Adrenal gland (tissue), 5 donors: ENCODE measurements around the gene KRCC1.

Source experiments
- POLR2A ChIP-seq, 2 donors: fragments of 450-650 bp; IDR thresholded peaks; one replicate each; pipeline ENCODE4 v1.6.1; 2017; ENCODE audit warnings: antibody characterized with exemption in 2 of 2, mild to moderate bottlenecking in 2 of 2, moderate library complexity in 1 of 2
- TF ChIP-seq, protein P1 (sequence below), 6 experiments: fragments of 450-650 bp in 4 of 6; fragments of 200-600 bp in 2 of 6; sonication (generic) in 1 of 6; IDR thresholded peaks; 1 replicate in 5 of 6; 2 replicates in 1 of 6; pipeline versions ENCODE4 v1.5.1 to v1.8.0; 2016 to 2021; ENCODE audit warnings: antibody characterized with exemption in 6 of 6, mild to moderate bottlenecking in 2 of 6, moderate library complexity in 1 of 6
- donor health status: DM: no; HTN: no; CAD: no.

DNA sequence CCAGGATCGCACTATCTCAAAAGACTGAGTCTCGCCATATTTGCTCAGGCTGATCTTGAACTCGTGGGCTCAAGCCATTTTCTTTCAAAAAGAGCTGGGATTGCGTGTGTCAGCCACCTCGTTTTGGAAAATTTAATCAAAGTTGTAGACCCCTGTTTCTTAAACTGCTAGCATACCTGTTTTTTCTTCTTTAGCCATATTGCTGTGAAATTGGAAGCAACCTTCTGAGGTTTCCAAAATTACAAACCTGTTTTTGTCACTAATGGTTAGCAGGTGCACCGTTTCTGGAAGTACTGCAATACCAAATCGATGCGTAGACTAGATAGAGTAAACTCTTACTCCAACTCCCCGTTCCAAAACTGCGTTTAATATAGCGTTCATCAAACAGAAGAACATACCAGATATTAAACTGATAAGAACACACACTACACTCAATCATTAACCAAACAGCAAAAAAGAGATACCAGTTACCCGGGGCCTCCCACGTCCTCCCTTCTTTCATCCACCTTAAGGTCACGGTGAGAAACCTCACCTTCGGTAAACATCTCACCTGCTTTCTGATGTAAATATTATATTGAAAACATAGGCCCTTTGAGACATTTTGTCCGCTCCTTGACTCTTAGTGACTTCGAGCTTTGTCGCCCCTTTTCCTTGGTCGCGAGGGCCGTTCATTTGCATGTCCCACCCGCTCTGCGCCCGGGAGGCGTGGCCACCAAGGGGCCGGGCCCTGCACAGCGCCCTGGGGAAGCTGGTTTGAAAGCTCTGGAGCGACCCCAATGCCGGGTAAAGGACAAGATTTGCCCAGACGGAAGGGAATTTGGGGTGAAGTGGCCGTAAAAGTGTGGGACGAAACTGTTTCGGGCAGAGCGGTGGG lies 39.3 kb downstream of the KRCC1 start, which contains the start of gene RNU2-63P:
- TF ChIP-seq, protein P1, sequence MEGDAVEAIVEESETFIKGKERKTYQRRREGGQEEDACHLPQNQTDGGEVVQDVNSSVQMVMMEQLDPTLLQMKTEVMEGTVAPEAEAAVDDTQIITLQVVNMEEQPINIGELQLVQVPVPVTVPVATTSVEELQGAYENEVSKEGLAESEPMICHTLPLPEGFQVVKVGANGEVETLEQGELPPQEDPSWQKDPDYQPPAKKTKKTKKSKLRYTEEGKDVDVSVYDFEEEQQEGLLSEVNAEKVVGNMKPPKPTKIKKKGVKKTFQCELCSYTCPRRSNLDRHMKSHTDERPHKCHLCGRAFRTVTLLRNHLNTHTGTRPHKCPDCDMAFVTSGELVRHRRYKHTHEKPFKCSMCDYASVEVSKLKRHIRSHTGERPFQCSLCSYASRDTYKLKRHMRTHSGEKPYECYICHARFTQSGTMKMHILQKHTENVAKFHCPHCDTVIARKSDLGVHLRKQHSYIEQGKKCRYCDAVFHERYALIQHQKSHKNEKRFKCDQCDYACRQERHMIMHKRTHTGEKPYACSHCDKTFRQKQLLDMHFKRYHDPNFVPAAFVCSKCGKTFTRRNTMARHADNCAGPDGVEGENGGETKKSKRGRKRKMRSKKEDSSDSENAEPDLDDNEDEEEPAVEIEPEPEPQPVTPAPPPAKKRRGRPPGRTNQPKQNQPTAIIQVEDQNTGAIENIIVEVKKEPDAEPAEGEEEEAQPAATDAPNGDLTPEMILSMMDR (IDR thresholded peaks at IDR 0.05) = no peak
- peak; percentile 66 to 73 for TF ChIP-seq POLR2A (IDR thresholded peaks at IDR 0.05)
